Measurements from ENCODE around the gene RFPL3. TPM values are rescaled to one million over a fixed set of nuclear protein-coding genes. Genes with fewer than 3 reads are reported as not detected.
"Not testable (repeated sequence)": the region's sequence is repeated elsewhere in the genome, so short reads cannot be mapped to it uniquely, and the experiment has no call there.

Gene RFPL3
- total RNA-seq, 1 donor from 2014 or later = not detected

GRCh38 chr22:32331236-32331917 is 26.3 kb upstream of the RFPL3 start:
- peak; percentile 90 for DNase-seq

- DNase-seq = no peak
Observed at GRCh38 chr22:32331918-32332725, 25.5 kb upstream of the RFPL3 start.

GRCh38 chr22:32333141-32333768 is 24.4 kb upstream of the RFPL3 start:
- no peak for DNase-seq

- no peak for DNase-seq
Observed at GRCh38 chr22:32333769-32334659, 23.7 kb upstream of the RFPL3 start.

GRCh38 chr22:32334660-32335365 is 22.9 kb upstream of the RFPL3 start:
- DNase-seq = no peak

- no peak for DNase-seq
Observed at GRCh38 chr22:32335471-32335870, 22.2 kb upstream of the RFPL3 start.

GRCh38 chr22:32336121-32336603 is 21.5 kb upstream of the RFPL3 start:
- DNase-seq = no peak

GRCh38 chr22:32336771-32337424 is 20.8 kb upstream of the RFPL3 start:
- DNase-seq = no peak

GRCh38 chr22:32337425-32337824 is 20.2 kb upstream of the RFPL3 start:
- DNase-seq = not testable (repeated sequence)

GRCh38 chr22:32338757-32339156 is 18.9 kb upstream of the RFPL3 start:
- DNase-seq = no peak

- DNase-seq = no peak
Observed at GRCh38 chr22:32339190-32340012, 18.3 kb upstream of the RFPL3 start.

GRCh38 chr22:32340411-32340810 is 17.3 kb upstream of the RFPL3 start:
- no peak for DNase-seq

- DNase-seq = no peak
Observed at GRCh38 chr22:32341122-32341740, 16.4 kb upstream of the RFPL3 start.

GRCh38 chr22:32342977-32343376 is 14.7 kb upstream of the RFPL3 start:
- no peak for DNase-seq

- DNase-seq = no peak
Observed at GRCh38 chr22:32343941-32344340, 13.7 kb upstream of the RFPL3 start.

- DNase-seq = no peak
Observed at GRCh38 chr22:32348031-32348611, 9.5 kb upstream of the RFPL3 start.

- DNase-seq = not testable (repeated sequence)
Observed at GRCh38 chr22:32351875-32352274, 5.8 kb upstream of the RFPL3 start.

GRCh38 chr22:32352681-32353080 is 5.0 kb upstream of the RFPL3 start:
- no peak for DNase-seq

- DNase-seq = no peak
Observed at GRCh38 chr22:32353292-32353691, 4.4 kb upstream of the RFPL3 start.
